PC-3 (cell line): ENCODE data around the gene LRRC56.

Experiments
- CTCF ChIP-seq: fragments of 300-600 bp; sonication (generic); conservative IDR thresholded peaks from 2 replicates; pipeline ENCODE4 v1.5.1; 2017; ENCODE audit warnings: antibody characterized with exemption, low read depth, mild to moderate bottlenecking, low read length
- EZH2 ChIP-seq: fragments of 300-600 bp; sonication (generic); IDR thresholded peaks from one replicate; pipeline ENCODE4 v1.6.1; 2017; ENCODE audit warnings: antibody characterized with exemption, mild to moderate bottlenecking, low read length; ENCODE audit not compliant: unreplicated experiment

GRCh38 chr11:563066-563811 is 25.9 kb downstream of the LRRC56 start:
- no peak for TF ChIP-seq CTCF
- no peak for TF ChIP-seq EZH2
